HEK293 (cell line): ENCODE results near the gene LRRC66.

Experiments
- PRDM1 ChIP-seq: fragments of 450-650 bp; formaldehyde crosslinking; IDR thresholded peaks from 2 replicates; pipeline ENCODE4; 2016; ENCODE audit warnings: missing biosample characterization, missing genetic modification characterization
- YY1 ChIP-seq: fragments of 450-650 bp; formaldehyde crosslinking; IDR thresholded peaks from 2 replicates; pipeline ENCODE4 v1.5.1; 2018; ENCODE audit warnings: missing biosample characterization, missing genetic modification characterization
- ZNF121 ChIP-seq: fragments of 450-650 bp; formaldehyde crosslinking; IDR thresholded peaks from 2 replicates; pipeline ENCODE4 v1.5.1; 2016; ENCODE audit warnings: missing biosample characterization, missing genetic modification characterization
- ZNF394 ChIP-seq: fragments of 450-650 bp; formaldehyde crosslinking; IDR thresholded peaks from 2 replicates; pipeline ENCODE4 v1.5.1; 2016; ENCODE audit warnings: missing biosample characterization, missing genetic modification characterization, mild to moderate bottlenecking, moderate library complexity, borderline replicate concordance
- ZNF830 ChIP-seq: fragments of 450-650 bp; IDR thresholded peaks from 2 replicates; pipeline ENCODE4 v1.5.0; 2018; ENCODE audit warnings: missing biosample characterization, missing genetic modification characterization, low read depth, mild to moderate bottlenecking, moderate library complexity
- TF ChIP-seq, protein P1 (sequence below): fragments of 450-650 bp; formaldehyde crosslinking; IDR thresholded peaks from 2 replicates; pipeline ENCODE4 v1.5.1; 2016; ENCODE audit warnings: missing biosample characterization, missing genetic modification characterization
- TF ChIP-seq, protein P2 (sequence below): fragments of 450-650 bp; formaldehyde crosslinking; conservative IDR thresholded peaks from 2 replicates; pipeline ENCODE4 v1.5.1; 2016; ENCODE audit warnings: low read depth, missing biosample characterization, missing genetic modification characterization
- TF ChIP-seq, protein P3 (sequence below): fragments of 450-650 bp; formaldehyde crosslinking; IDR thresholded peaks from 2 replicates; pipeline ENCODE4 v1.5.1; 2017; ENCODE audit warnings: missing biosample characterization, missing genetic modification characterization
- TF ChIP-seq, protein P4 (sequence below): fragments of 450-650 bp; formaldehyde crosslinking; IDR thresholded peaks from 2 replicates; pipeline ENCODE4 v1.5.1; 2017; ENCODE audit warnings: missing biosample characterization, missing genetic modification characterization
- TF ChIP-seq, protein P5 (sequence below): fragments of 450-650 bp; formaldehyde crosslinking; IDR thresholded peaks from 2 replicates; pipeline ENCODE4 v1.5.1; 2016; ENCODE audit warnings: missing biosample characterization, missing genetic modification characterization, low read depth
- TF ChIP-seq, protein P6 (sequence below): fragments of 450-650 bp; formaldehyde crosslinking; IDR thresholded peaks from 2 replicates; pipeline ENCODE4 v1.5.1; 2016; ENCODE audit warnings: missing biosample characterization, missing genetic modification characterization
- TF ChIP-seq, protein P7 (sequence below): sonication (generic); formaldehyde crosslinking; IDR thresholded peaks from 2 replicates; pipeline ENCODE4 v1.8.1; 2022; ENCODE audit warnings: mild to moderate bottlenecking, moderate library complexity, missing genetic modification reagents

DNA sequence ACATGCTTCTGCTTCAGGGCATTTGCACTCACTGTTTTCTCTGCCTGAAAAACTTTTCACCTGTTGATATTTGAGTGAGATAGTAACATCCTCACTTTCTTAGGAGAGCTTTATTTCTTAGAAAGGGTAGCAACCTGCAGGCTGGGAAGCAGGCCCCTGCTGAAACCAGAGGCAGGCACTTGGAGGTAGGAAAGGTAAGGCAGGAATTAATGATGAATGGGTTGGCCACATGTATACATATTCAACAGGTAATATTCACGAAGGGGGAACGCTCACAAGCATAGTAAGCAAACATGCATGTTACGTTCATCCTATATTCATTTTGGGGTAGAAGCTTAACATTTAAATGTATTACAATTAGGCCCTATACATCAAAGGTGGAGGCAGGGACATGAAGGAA is 34.1 kb upstream of the LRRC66 start:
- TF ChIP-seq, protein P1, sequence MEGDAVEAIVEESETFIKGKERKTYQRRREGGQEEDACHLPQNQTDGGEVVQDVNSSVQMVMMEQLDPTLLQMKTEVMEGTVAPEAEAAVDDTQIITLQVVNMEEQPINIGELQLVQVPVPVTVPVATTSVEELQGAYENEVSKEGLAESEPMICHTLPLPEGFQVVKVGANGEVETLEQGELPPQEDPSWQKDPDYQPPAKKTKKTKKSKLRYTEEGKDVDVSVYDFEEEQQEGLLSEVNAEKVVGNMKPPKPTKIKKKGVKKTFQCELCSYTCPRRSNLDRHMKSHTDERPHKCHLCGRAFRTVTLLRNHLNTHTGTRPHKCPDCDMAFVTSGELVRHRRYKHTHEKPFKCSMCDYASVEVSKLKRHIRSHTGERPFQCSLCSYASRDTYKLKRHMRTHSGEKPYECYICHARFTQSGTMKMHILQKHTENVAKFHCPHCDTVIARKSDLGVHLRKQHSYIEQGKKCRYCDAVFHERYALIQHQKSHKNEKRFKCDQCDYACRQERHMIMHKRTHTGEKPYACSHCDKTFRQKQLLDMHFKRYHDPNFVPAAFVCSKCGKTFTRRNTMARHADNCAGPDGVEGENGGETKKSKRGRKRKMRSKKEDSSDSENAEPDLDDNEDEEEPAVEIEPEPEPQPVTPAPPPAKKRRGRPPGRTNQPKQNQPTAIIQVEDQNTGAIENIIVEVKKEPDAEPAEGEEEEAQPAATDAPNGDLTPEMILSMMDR (tag by site-specific recombination) = no peak
- TF ChIP-seq, protein P2, sequence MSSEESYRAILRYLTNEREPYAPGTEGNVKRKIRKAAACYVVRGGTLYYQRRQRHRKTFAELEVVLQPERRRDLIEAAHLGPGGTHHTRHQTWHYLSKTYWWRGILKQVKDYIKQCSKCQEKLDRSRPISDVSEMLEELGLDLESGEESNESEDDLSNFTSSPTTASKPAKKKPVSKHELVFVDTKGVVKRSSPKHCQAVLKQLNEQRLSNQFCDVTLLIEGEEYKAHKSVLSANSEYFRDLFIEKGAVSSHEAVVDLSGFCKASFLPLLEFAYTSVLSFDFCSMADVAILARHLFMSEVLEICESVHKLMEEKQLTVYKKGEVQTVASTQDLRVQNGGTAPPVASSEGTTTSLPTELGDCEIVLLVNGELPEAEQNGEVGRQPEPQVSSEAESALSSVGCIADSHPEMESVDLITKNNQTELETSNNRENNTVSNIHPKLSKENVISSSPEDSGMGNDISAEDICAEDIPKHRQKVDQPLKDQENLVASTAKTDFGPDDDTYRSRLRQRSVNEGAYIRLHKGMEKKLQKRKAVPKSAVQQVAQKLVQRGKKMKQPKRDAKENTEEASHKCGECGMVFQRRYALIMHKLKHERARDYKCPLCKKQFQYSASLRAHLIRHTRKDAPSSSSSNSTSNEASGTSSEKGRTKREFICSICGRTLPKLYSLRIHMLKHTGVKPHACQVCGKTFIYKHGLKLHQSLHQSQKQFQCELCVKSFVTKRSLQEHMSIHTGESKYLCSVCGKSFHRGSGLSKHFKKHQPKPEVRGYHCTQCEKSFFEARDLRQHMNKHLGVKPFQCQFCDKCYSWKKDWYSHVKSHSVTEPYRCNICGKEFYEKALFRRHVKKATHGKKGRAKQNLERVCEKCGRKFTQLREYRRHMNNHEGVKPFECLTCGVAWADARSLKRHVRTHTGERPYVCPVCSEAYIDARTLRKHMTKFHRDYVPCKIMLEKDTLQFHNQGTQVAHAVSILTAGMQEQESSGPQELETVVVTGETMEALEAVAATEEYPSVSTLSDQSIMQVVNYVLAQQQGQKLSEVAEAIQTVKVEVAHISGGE (tag by site-specific recombination) = no peak
- TF ChIP-seq, protein P3, sequence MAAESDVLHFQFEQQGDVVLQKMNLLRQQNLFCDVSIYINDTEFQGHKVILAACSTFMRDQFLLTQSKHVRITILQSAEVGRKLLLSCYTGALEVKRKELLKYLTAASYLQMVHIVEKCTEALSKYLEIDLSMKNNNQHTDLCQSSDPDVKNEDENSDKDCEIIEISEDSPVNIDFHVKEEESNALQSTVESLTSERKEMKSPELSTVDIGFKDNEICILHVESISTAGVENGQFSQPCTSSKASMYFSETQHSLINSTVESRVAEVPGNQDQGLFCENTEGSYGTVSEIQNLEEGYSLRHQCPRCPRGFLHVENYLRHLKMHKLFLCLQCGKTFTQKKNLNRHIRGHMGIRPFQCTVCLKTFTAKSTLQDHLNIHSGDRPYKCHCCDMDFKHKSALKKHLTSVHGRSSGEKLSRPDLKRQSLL (tag by site-specific recombination) = no peak
- TF ChIP-seq, protein P4, sequence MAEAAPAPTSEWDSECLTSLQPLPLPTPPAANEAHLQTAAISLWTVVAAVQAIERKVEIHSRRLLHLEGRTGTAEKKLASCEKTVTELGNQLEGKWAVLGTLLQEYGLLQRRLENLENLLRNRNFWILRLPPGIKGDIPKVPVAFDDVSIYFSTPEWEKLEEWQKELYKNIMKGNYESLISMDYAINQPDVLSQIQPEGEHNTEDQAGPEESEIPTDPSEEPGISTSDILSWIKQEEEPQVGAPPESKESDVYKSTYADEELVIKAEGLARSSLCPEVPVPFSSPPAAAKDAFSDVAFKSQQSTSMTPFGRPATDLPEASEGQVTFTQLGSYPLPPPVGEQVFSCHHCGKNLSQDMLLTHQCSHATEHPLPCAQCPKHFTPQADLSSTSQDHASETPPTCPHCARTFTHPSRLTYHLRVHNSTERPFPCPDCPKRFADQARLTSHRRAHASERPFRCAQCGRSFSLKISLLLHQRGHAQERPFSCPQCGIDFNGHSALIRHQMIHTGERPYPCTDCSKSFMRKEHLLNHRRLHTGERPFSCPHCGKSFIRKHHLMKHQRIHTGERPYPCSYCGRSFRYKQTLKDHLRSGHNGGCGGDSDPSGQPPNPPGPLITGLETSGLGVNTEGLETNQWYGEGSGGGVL (tag by site-specific recombination) = no peak
- TF ChIP-seq, protein P5, sequence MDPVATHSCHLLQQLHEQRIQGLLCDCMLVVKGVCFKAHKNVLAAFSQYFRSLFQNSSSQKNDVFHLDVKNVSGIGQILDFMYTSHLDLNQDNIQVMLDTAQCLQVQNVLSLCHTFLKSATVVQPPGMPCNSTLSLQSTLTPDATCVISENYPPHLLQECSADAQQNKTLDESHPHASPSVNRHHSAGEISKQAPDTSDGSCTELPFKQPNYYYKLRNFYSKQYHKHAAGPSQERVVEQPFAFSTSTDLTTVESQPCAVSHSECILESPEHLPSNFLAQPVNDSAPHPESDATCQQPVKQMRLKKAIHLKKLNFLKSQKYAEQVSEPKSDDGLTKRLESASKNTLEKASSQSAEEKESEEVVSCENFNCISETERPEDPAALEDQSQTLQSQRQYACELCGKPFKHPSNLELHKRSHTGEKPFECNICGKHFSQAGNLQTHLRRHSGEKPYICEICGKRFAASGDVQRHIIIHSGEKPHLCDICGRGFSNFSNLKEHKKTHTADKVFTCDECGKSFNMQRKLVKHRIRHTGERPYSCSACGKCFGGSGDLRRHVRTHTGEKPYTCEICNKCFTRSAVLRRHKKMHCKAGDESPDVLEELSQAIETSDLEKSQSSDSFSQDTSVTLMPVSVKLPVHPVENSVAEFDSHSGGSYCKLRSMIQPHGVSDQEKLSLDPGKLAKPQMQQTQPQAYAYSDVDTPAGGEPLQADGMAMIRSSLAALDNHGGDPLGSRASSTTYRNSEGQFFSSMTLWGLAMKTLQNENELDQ (tag by site-specific recombination) = no peak
- TF ChIP-seq, protein P6, sequence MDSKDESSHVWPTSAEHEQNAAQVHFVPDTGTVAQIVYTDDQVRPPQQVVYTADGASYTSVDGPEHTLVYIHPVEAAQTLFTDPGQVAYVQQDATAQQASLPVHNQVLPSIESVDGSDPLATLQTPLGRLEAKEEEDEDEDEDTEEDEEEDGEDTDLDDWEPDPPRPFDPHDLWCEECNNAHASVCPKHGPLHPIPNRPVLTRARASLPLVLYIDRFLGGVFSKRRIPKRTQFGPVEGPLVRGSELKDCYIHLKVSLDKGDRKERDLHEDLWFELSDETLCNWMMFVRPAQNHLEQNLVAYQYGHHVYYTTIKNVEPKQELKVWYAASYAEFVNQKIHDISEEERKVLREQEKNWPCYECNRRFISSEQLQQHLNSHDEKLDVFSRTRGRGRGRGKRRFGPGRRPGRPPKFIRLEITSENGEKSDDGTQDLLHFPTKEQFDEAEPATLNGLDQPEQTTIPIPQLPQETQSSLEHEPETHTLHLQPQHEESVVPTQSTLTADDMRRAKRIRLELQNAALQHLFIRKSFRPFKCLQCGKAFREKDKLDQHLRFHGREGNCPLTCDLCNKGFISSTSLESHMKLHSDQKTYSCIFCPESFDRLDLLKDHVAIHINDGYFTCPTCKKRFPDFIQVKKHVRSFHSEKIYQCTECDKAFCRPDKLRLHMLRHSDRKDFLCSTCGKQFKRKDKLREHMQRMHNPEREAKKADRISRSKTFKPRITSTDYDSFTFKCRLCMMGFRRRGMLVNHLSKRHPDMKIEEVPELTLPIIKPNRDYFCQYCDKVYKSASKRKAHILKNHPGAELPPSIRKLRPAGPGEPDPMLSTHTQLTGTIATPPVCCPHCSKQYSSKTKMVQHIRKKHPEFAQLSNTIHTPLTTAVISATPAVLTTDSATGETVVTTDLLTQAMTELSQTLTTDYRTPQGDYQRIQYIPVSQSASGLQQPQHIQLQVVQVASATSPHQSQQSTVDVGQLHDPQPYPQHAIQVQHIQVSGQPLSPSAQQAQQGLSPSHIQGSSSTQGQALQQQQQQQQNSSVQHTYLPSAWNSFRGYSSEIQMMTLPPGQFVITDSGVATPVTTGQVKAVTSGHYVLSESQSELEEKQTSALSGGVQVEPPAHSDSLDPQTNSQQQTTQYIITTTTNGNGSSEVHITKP (tag by site-specific recombination) = no peak
- TF ChIP-seq YY1 (tag by site-specific recombination) (no peak), ZNF394 (tag by site-specific recombination) (no peak), PRDM1 (tag by site-specific recombination) (no peak), ZNF121 (tag by site-specific recombination) (no peak), ZNF830 (tag by site-specific recombination) (no peak)
- TF ChIP-seq, protein P7, sequence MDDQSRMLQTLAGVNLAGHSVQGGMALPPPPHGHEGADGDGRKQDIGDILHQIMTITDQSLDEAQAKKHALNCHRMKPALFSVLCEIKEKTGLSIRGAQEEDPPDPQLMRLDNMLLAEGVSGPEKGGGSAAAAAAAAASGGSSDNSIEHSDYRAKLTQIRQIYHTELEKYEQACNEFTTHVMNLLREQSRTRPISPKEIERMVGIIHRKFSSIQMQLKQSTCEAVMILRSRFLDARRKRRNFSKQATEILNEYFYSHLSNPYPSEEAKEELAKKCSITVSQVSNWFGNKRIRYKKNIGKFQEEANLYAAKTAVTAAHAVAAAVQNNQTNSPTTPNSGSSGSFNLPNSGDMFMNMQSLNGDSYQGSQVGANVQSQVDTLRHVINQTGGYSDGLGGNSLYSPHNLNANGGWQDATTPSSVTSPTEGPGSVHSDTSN (CRISPR knock-in tag) = no peak
